Glutamatergic neuron (in vitro differentiated cells): Measurements from ENCODE around the gene COPS4. TPM values are rescaled to one million over a fixed set of nuclear protein-coding genes. Genes with fewer than 3 reads are reported as not detected.
A peak's percentile ranks its signal among the peaks of the same experiment; 100 is the strongest.
"Not testable (repeated sequence)": the region's sequence is repeated elsewhere in the genome, so short reads cannot be mapped to it uniquely, and the experiment has no call there.

Source experiments
- DNase-seq: peaks from one replicate; pipeline ENCODE4 v3.0.0; 2022
- H3K27ac Mint-ChIP-seq: one replicate; pipeline ENCODE4 v1.8.0; 2020; ENCODE audit warnings: mild to moderate bottlenecking, mixed read lengths, inconsistent platforms; ENCODE audit not compliant: unreplicated experiment
- H3K27me3 Mint-ChIP-seq: one replicate; pipeline ENCODE4 v1.8.0; 2020; ENCODE audit warnings: mild to moderate bottlenecking, moderate library complexity, mixed read lengths, inconsistent platforms; ENCODE audit not compliant: unreplicated experiment
- H3K36me3 Mint-ChIP-seq: one replicate; pipeline ENCODE4 v1.8.0; 2020; ENCODE audit warnings: mild to moderate bottlenecking, mixed read lengths, inconsistent platforms; ENCODE audit not compliant: unreplicated experiment
- H3K4me1 Mint-ChIP-seq: one replicate; pipeline ENCODE4 v1.8.0; 2020; ENCODE audit warnings: mild to moderate bottlenecking, low read depth, mixed read lengths, inconsistent platforms; ENCODE audit not compliant: unreplicated experiment
- H3K4me3 Mint-ChIP-seq: one replicate; pipeline ENCODE4 v1.8.0; 2020; ENCODE audit warnings: mild to moderate bottlenecking, mixed read lengths, inconsistent platforms; ENCODE audit not compliant: unreplicated experiment
- H3K9me3 Mint-ChIP-seq: one replicate; pipeline ENCODE4 v1.8.0; 2020; ENCODE audit warnings: mild to moderate bottlenecking, moderate library complexity, mixed read lengths, inconsistent platforms; ENCODE audit not compliant: unreplicated experiment
- total RNA-seq: library from RNA; stranded (reverse); fragmentation: NEBNext Ultra II Directional; extraction: Animal tissue kit (Norgen Biotek cat#: 25700); gene quantifications from one replicate; pipeline ENCODE4 v1.2.1, GENCODE V29; 2021; ENCODE audit not compliant: unreplicated experiment
- TF ChIP-seq, protein P1 (sequence below): fragments of 200-600 bp; sonication (generic); IDR thresholded peaks from one replicate; pipeline ENCODE4 v1.5.0; 2021; ENCODE audit not compliant: partially characterized antibody, unreplicated experiment

Gene COPS4
- total RNA-seq, 1 donor from 2014 or later: 35.2 TPM

DNA sequence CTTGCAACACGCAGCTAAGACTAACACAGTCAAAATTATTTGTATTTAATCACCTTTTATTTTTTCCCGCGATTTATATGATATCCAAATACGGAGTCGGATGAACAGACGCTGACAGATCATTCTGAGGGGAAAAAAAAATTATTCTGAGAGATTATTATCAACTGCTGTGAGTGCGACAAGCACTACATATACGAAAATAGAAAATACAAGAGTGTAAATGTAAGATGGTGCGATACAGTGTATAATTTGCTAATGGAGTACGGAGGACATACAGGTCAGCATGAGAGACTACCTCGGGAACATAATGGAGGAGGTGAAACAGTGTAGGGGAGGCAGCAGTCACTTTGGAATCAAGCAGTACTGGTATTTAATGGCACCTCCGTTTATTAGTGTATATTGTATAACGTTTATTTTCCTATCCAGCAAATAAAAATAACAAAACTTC, 21.5 kb upstream of the COPS4 start:
- DNase-seq: no peak
- H3K4me3 Mint-ChIP-seq: peak overlapping the region; percentile 93
- peaks cover 7% of the 10 kb centered on the region for H3K9me3 Mint-ChIP-seq
- H3K27ac Mint-ChIP-seq: peak overlapping the region; percentile 85
- TF ChIP-seq, protein P1, sequence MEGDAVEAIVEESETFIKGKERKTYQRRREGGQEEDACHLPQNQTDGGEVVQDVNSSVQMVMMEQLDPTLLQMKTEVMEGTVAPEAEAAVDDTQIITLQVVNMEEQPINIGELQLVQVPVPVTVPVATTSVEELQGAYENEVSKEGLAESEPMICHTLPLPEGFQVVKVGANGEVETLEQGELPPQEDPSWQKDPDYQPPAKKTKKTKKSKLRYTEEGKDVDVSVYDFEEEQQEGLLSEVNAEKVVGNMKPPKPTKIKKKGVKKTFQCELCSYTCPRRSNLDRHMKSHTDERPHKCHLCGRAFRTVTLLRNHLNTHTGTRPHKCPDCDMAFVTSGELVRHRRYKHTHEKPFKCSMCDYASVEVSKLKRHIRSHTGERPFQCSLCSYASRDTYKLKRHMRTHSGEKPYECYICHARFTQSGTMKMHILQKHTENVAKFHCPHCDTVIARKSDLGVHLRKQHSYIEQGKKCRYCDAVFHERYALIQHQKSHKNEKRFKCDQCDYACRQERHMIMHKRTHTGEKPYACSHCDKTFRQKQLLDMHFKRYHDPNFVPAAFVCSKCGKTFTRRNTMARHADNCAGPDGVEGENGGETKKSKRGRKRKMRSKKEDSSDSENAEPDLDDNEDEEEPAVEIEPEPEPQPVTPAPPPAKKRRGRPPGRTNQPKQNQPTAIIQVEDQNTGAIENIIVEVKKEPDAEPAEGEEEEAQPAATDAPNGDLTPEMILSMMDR: no peak
- H3K27me3 Mint-ChIP-seq: peaks cover 1% of the 10 kb centered on the region
- H3K36me3 Mint-ChIP-seq: no peaks in the 10 kb centered on the region
- H3K4me1 Mint-ChIP-seq: peaks cover 16% of the 10 kb centered on the region

DNA sequence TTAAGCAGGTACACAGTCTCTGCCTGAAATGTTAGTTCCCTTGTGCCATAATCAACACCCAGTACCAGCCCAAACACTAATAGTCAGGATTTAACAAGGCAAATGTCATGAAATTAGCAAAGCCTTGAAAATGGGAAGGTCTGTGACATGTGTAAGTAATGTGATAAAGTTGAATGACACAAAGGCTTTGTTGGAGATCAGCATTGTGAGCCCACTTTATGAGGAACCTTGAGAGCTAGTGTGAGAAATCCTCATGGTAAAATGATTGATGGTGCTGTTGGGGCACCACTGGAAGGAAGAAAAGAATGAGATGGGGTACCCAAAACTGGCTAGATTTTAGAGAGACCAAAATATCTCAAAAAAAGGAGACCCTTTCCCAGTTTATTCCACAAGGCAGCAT, 21.1 kb upstream of the COPS4 start:
- no peak for DNase-seq
- Mint-ChIP-seq H3K4me1 (peaks cover 16% of the 10 kb centered on the region), H3K27me3 (peaks cover 1% of the 10 kb centered on the region), H3K27ac (no peak overlapping the region), H3K4me3 (peak overlapping the region; percentile 93), H3K9me3 (peaks cover 7% of the 10 kb centered on the region), H3K36me3 (no peaks in the 10 kb centered on the region)
- TF ChIP-seq, protein P1: no peak

DNA sequence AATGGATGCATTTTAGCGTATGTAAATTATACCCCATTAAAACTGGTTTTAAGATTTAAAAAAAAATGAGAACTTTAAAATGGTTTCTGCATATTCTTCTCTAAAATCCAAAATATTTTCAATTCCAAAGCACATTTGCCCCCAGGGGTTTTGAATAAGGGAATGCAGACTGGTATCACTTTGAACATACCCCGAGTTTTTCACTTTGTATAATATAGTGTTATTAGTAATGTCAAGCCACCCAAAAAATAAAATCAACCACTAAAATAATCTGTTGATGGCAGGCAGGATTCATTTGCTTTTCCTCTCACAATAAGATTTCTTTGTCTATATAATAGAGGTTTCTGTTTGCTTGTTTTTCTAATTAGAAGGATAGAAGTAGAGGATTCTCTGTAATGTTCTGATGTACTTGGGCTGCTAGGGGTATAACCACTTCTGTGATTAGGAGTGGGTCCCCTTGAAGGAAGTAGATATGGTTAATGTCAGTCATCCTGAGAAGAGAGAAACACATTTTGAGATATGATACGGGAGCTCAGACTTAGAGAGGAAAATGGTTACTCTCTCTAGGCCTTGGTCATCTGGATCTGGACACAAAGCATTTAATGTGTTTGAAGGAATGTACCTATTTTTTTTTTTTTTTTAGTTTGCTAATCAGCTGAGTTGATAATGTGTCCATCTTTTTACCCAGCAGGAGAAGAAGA, 15.0 kb upstream of the COPS4 start:
- Mint-ChIP-seq H3K4me1 (no peaks in the 10 kb centered on the region), H3K27me3 (no peaks in the 10 kb centered on the region), H3K4me3 (no peak overlapping the region), H3K36me3 (peaks cover 2% of the 10 kb centered on the region), H3K27ac (no peak overlapping the region), H3K9me3 (peaks cover 3% of the 10 kb centered on the region)
- no peak for DNase-seq
- TF ChIP-seq, protein P1: no peak

DNA sequence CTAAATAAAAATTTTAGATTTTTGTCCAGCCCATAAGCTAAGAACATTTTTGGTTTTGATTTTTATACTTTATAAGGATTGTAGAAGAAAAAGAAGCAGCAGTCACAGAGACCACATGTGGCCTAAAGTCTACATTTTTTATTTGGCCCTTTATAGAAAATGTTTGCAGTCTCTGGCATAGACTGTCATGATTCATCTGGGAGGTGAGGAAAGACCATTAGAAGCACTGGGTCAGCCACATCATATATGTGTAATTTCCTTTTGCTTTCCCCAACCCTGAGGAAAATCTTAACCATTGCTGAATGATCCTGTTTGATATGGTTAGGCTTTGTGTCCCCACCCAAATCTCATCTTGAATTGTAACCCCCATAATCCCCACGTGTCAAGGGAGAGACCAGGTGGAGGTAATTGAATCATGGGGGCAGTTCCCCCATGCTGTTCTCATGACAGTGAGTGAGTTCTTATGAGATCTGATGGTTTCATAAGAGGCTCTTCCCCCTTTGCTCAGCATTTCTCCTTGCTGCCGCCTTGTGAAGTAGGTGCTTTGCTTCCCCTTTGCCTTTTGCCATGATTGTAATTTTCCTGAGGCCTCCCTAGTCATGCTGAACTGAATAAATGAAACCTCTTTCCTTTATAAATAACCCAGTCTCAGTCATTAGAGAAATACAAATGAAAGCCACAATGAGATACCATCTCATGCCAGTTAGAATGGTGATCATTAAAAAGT, 12.1 kb upstream of the COPS4 start:
- Mint-ChIP-seq H3K27me3 (no peaks in the 10 kb centered on the region), H3K27ac (no peak overlapping the region), H3K4me1 (no peaks in the 10 kb centered on the region), H3K4me3 (no peak overlapping the region), H3K36me3 (peaks cover 5% of the 10 kb centered on the region), H3K9me3 (peaks cover 9% of the 10 kb centered on the region)
- no peak for DNase-seq
- TF ChIP-seq, protein P1: no peak

DNA sequence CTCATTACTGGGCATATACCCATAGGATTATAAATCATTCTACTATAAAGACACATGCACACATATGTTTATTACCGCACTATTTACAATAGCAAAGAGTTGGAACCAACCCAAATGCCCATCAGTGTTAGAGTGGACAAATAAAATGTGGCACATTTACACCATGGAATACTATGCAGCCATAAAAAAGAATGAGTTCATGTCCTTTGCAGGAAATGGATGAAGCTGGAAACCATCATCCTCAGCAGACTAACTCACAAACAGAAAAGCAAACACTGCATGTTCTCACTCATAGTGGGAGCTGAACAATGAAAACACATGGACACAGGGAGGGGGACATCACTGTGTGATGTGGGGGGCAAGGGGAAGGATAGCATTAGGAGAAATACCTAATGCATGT, 11.4 kb upstream of the COPS4 start:
- not testable (repeated sequence) for H3K9me3 Mint-ChIP-seq, H3K4me3 Mint-ChIP-seq, H3K27ac Mint-ChIP-seq, DNase-seq, H3K36me3 Mint-ChIP-seq, H3K27me3 Mint-ChIP-seq, H3K4me1 Mint-ChIP-seq
